ENCODE data around the gene ABHD15.

ABHD15 gene

GRCh38 chr17:29577001-29577370 is 10.1 kb upstream of the ABHD15 start:
- H2BK15ac ChIP-seq (ENCODE audit: low read depth, poor library complexity, severe bottlenecking): no peak overlapping the region
- DNase-seq: no peak
- H2BK120ac ChIP-seq (ENCODE audit: low read depth, low read length): no peak overlapping the region
- no peak overlapping the region for H3K4ac ChIP-seq (ENCODE audit: low read depth in 1 of 2, low read length in 2 of 2)
- H3K27me3 ChIP-seq (ENCODE audit: control insufficient read depth in 1 of 2, insufficient read depth in 1 of 2, low read length in 2 of 2): no peaks in the 10 kb centered on the region
- H2BK5ac ChIP-seq (ENCODE audit: low read depth, low read length, poor library complexity, severe bottlenecking): no peak overlapping the region
- no peak overlapping the region for H3K4me2 ChIP-seq (ENCODE audit: low read length, poor library complexity, severe bottlenecking)
- no peak overlapping the region for H3K23ac ChIP-seq (ENCODE audit: low read length in 2 of 2)
- H4K91ac ChIP-seq (ENCODE audit: low read length): no peak overlapping the region
- H3K4me3 ChIP-seq (ENCODE audit: insufficient read depth in 1 of 2, low read depth in 1 of 2, low read length in 2 of 2): no peak overlapping the region
- peaks cover 42% of the 10 kb centered on the region for H3K79me1 ChIP-seq (replicated peaks; ENCODE audit: low read length, poor library complexity, severe bottlenecking)
- no peak overlapping the region for H2AFZ ChIP-seq (ENCODE audit: low read depth, low read length)
- H4K8ac ChIP-seq (ENCODE audit: low read length): no peak overlapping the region
- H2BK12ac ChIP-seq (ENCODE audit: low read length in 2 of 2): no peak overlapping the region
- no peaks in the 10 kb centered on the region for H3K9me3 ChIP-seq (ENCODE audit: control insufficient read depth, low read length)
- no peak overlapping the region for H3K9ac ChIP-seq (ENCODE audit: low read length)
- WGBS: over 99% methylated on average over 9 of the region's 9 CpGs
- peaks cover 84 to 97% of the 10 kb centered on the region in 2 experiments for H3K36me3 ChIP-seq (ENCODE audit: control insufficient read depth in 1 of 2, insufficient read depth in 2 of 2, low read depth in 1 of 2, low read length in 2 of 2)
- H2AK5ac ChIP-seq (ENCODE audit: low read length, severe bottlenecking): no peak overlapping the region
- H3K27ac ChIP-seq (ENCODE audit: low read length, poor library complexity, severe bottlenecking): no peak overlapping the region
- H3K14ac ChIP-seq (ENCODE audit: low read length in 2 of 2): no peak overlapping the region
- no peak overlapping the region for H3K18ac ChIP-seq (ENCODE audit: low read depth in 1 of 2, low read length in 2 of 2)
- H3K4me1 ChIP-seq (ENCODE audit: control insufficient read depth, insufficient read depth, low read depth, low read length): peaks cover 21% of the 10 kb centered on the region

- H3K9ac ChIP-seq (ENCODE audit: low read length): no peak overlapping the region
Observed at GRCh38 chr17:29576214-29577000, 9.6 kb upstream of the ABHD15 start.

GRCh38 chr17:29575511-29576213 is 8.8 kb upstream of the ABHD15 start:
- no peak overlapping the region for H3K4ac ChIP-seq (ENCODE audit: low read depth in 1 of 2, low read length in 2 of 2)
- no peak overlapping the region for H2AFZ ChIP-seq (ENCODE audit: low read depth, low read length)
- H3K18ac ChIP-seq (ENCODE audit: low read depth in 1 of 2, low read length in 2 of 2): no peak overlapping the region
- no peaks in the 10 kb centered on the region for H3K9me3 ChIP-seq (ENCODE audit: control insufficient read depth, low read length)
- H2AK5ac ChIP-seq (ENCODE audit: low read length, severe bottlenecking): no peak overlapping the region
- 95% methylated on average over 28 of the region's 28 CpGs for WGBS
- H3K27ac ChIP-seq (ENCODE audit: low read length, poor library complexity, severe bottlenecking): no peak overlapping the region
- no peak for DNase-seq
- H2BK120ac ChIP-seq (ENCODE audit: low read depth, low read length): no peak overlapping the region
- H3K9ac ChIP-seq (ENCODE audit: low read length): no peak overlapping the region
- H3K4me2 ChIP-seq (ENCODE audit: low read length, poor library complexity, severe bottlenecking): no peak overlapping the region
- no peak overlapping the region for H2BK15ac ChIP-seq (ENCODE audit: low read depth, poor library complexity, severe bottlenecking)
- H4K8ac ChIP-seq (ENCODE audit: low read length): no peak overlapping the region
- no peak overlapping the region for H4K91ac ChIP-seq (ENCODE audit: low read length)
- H3K79me1 ChIP-seq (replicated peaks; ENCODE audit: low read length, poor library complexity, severe bottlenecking): peaks cover 33% of the 10 kb centered on the region
- no peak overlapping the region for H3K23ac ChIP-seq (ENCODE audit: low read length in 2 of 2)
- no peak overlapping the region for H3K14ac ChIP-seq (ENCODE audit: low read length in 2 of 2)
- H3K27me3 ChIP-seq (ENCODE audit: control insufficient read depth in 1 of 2, insufficient read depth in 1 of 2, low read length in 2 of 2): no peaks in the 10 kb centered on the region
- no peak overlapping the region for H2BK12ac ChIP-seq (ENCODE audit: low read length in 2 of 2)
- no peak overlapping the region for H3K4me3 ChIP-seq (ENCODE audit: insufficient read depth in 1 of 2, low read depth in 1 of 2, low read length in 2 of 2)
- no peak overlapping the region for H2BK5ac ChIP-seq (ENCODE audit: low read depth, low read length, poor library complexity, severe bottlenecking)
- peaks cover 20% of the 10 kb centered on the region for H3K4me1 ChIP-seq (ENCODE audit: control insufficient read depth, insufficient read depth, low read depth, low read length)
- H3K36me3 ChIP-seq (ENCODE audit: control insufficient read depth in 1 of 2, insufficient read depth in 2 of 2, low read depth in 1 of 2, low read length in 2 of 2): peaks cover 87 to 91% of the 10 kb centered on the region in 2 experiments

More at GRCh38 chr17:29576214-29577000, 9.6 kb upstream of the ABHD15 start:
- Histone ChIP-seq H2BK120ac (ENCODE audit: low read depth, low read length) (no peak overlapping the region), H3K23ac (ENCODE audit: low read length in 2 of 2) (no peak overlapping the region), H3K27me3 (ENCODE audit: control insufficient read depth in 1 of 2, insufficient read depth in 1 of 2, low read length in 2 of 2) (no peaks in the 10 kb centered on the region), H3K4ac (ENCODE audit: low read depth in 1 of 2, low read length in 2 of 2) (no peak overlapping the region), H2AFZ (ENCODE audit: low read depth, low read length) (no peak overlapping the region), H3K36me3 (ENCODE audit: control insufficient read depth in 1 of 2, insufficient read depth in 2 of 2, low read depth in 1 of 2, low read length in 2 of 2) (peaks cover 85 to 97% of the 10 kb centered on the region in 2 experiments), H4K8ac (ENCODE audit: low read length) (no peak overlapping the region), H4K91ac (ENCODE audit: low read length) (no peak overlapping the region), H3K9me3 (ENCODE audit: control insufficient read depth, low read length) (no peaks in the 10 kb centered on the region), H2AK5ac (ENCODE audit: low read length, severe bottlenecking) (no peak overlapping the region), H2BK5ac (ENCODE audit: low read depth, low read length, poor library complexity, severe bottlenecking) (no peak overlapping the region), H2BK12ac (ENCODE audit: low read length in 2 of 2) (no peak overlapping the region), H3K79me1 (replicated peaks; ENCODE audit: low read length, poor library complexity, severe bottlenecking) (peaks cover 37% of the 10 kb centered on the region), H2BK15ac (ENCODE audit: low read depth, poor library complexity, severe bottlenecking) (no peak overlapping the region), H3K4me2 (ENCODE audit: low read length, poor library complexity, severe bottlenecking) (no peak overlapping the region), H3K4me1 (ENCODE audit: control insufficient read depth, insufficient read depth, low read depth, low read length) (peaks cover 20% of the 10 kb centered on the region), H3K4me3 (ENCODE audit: insufficient read depth in 1 of 2, low read depth in 1 of 2, low read length in 2 of 2) (no peak overlapping the region), H3K18ac (ENCODE audit: low read depth in 1 of 2, low read length in 2 of 2) (no peak overlapping the region), H3K27ac (ENCODE audit: low read length, poor library complexity, severe bottlenecking) (no peak overlapping the region), H3K14ac (ENCODE audit: low read length in 2 of 2) (no peak overlapping the region)
- no peak for DNase-seq
- 97% methylated on average over 35 of the region's 37 CpGs for WGBS

- H3K27me3 ChIP-seq (ENCODE audit: control insufficient read depth in 1 of 2, insufficient read depth in 1 of 2, low read length in 2 of 2): no peaks in the 10 kb centered on the region
- H2AK5ac ChIP-seq (ENCODE audit: low read length, severe bottlenecking): no peak overlapping the region
- no peak for DNase-seq
- no peak overlapping the region for H2AFZ ChIP-seq (ENCODE audit: low read depth, low read length)
- H3K27ac ChIP-seq (ENCODE audit: low read length, poor library complexity, severe bottlenecking): no peak overlapping the region
- peaks cover 36% of the 10 kb centered on the region for H3K79me1 ChIP-seq (replicated peaks; ENCODE audit: low read length, poor library complexity, severe bottlenecking)
- no peak overlapping the region for H3K18ac ChIP-seq (ENCODE audit: low read depth in 1 of 2, low read length in 2 of 2)
- H4K91ac ChIP-seq (ENCODE audit: low read length): no peak overlapping the region
- WGBS: 96% methylated on average over 17 of the region's 17 CpGs
- H3K4me3 ChIP-seq (ENCODE audit: insufficient read depth in 1 of 2, low read depth in 1 of 2, low read length in 2 of 2): no peak overlapping the region
- no peak overlapping the region for H2BK15ac ChIP-seq (ENCODE audit: low read depth, poor library complexity, severe bottlenecking)
- H2BK120ac ChIP-seq (ENCODE audit: low read depth, low read length): no peak overlapping the region
- no peak overlapping the region for H3K9ac ChIP-seq (ENCODE audit: low read length)
- H3K4ac ChIP-seq (ENCODE audit: low read depth in 1 of 2, low read length in 2 of 2): no peak overlapping the region
- no peak overlapping the region for H3K14ac ChIP-seq (ENCODE audit: low read length in 2 of 2)
- no peaks in the 10 kb centered on the region for H3K9me3 ChIP-seq (ENCODE audit: control insufficient read depth, low read length)
- no peak overlapping the region for H2BK12ac ChIP-seq (ENCODE audit: low read length in 2 of 2)
- H3K4me1 ChIP-seq (ENCODE audit: control insufficient read depth, insufficient read depth, low read depth, low read length): peaks cover 20% of the 10 kb centered on the region
- H4K8ac ChIP-seq (ENCODE audit: low read length): no peak overlapping the region
- H3K23ac ChIP-seq (ENCODE audit: low read length in 2 of 2): no peak overlapping the region
- H3K36me3 ChIP-seq (ENCODE audit: control insufficient read depth in 1 of 2, insufficient read depth in 2 of 2, low read depth in 1 of 2, low read length in 2 of 2): peaks cover 86 to 87% of the 10 kb centered on the region in 2 experiments
- H2BK5ac ChIP-seq (ENCODE audit: low read depth, low read length, poor library complexity, severe bottlenecking): no peak overlapping the region
- H3K4me2 ChIP-seq (ENCODE audit: low read length, poor library complexity, severe bottlenecking): no peak overlapping the region
Observed at GRCh38 chr17:29574732-29575510, 8.1 kb upstream of the ABHD15 start.
